ENCODE results near the gene ACAT1.
"Not testable (repeated sequence)": the region's sequence is repeated elsewhere in the genome, so short reads cannot be mapped to it uniquely, and the experiment has no call there.

Gene ACAT1

GRCh38 chr11:108121274-108122155 is at the start of gene ACAT1:
TSS of gene ACAT1 (plus strand) at chr11:108121567. CDS start at chr11:108121607, 40 bp downstream.
- in situ Hi-C loops (cut with HindIII; ENCODE audit: low sequenced_read_pairs), result no loop called here

GRCh38 chr11:108084811-108085210 is 36.6 kb upstream of the ACAT1 start:
- in situ Hi-C loops (cut with HindIII; ENCODE audit: low sequenced_read_pairs), result no loop called here

- in situ Hi-C loops (cut with HindIII; ENCODE audit: low sequenced_read_pairs), result no loop called here
Measured at GRCh38 chr11:108085672-108086071, 35.7 kb upstream of the ACAT1 start.

DNA sequence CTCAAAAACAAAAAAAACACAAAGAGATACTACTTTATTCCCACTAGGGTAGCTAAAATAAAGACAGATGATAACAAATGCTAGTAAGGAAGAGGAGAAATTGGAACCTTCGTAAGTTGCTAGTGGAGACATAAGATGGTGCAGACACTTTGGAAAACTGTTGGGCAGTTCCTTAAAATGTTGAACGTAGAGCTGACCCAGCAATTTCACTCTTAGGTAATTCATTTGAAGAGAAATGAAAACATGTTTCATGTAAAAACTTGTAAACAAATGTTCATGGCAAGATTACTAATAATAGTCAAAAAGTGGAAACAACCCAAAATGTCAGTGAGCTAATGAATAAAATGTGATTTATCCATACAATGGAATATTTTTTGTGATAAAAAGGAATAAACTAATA is 29.2 kb upstream of the ACAT1 start:
- in situ Hi-C loops (cut with HindIII; ENCODE audit: low sequenced_read_pairs), result no loop called here

- in situ Hi-C loops (cut with HindIII; ENCODE audit: low sequenced_read_pairs), result no loop called here
Measured at GRCh38 chr11:108093128-108093904, 28.1 kb upstream of the ACAT1 start.

- in situ Hi-C loops (cut with HindIII; ENCODE audit: low sequenced_read_pairs), result no loop called here
Measured at GRCh38 chr11:108097179-108097578, 24.2 kb upstream of the ACAT1 start.

GRCh38 chr11:108101090-108101775 is 20.1 kb upstream of the ACAT1 start:
- in situ Hi-C loops (cut with HindIII; ENCODE audit: low sequenced_read_pairs), result no loop called here

DNA sequence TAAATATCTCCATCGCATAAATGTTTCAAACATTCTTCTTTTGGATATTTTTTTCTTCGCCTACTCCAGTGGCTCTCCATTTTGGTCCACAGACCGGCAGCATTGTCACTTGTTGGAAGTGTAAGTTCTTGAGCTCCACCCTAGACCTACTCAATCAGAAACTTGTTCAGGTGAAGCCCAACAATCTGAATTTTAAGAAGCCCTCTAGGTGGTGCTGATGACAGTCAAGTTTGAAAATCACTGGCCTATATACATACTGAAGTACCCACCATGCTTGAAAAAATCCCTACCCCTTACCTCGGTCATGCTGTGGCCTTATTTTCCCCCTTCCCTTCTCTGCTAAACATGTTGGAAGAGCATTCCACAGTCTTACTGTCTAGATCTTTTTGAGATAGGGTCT is 10.2 kb upstream of the ACAT1 start:
- in situ Hi-C loops (cut with HindIII; ENCODE audit: low sequenced_read_pairs), result no loop called here

DNA sequence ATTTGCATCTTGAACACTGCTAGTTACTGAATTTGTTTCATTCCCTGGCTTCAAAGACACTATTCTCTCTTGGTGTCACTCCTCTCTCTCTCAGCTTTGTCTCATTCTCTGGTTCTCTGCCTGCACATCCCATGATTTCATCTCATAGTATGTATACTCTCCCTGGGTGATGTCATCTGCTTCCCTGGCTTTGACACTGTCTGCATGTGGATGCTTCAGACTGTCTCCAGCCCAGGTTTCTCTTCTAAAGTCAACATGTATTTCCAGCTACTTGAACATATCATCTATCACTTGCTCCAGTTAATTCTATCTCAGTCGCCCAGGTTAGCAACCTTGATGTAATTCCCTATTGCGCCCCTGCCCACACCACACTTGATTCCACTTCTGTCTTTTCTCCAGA is 9.3 kb upstream of the ACAT1 start:
- in situ Hi-C loops (cut with HindIII; ENCODE audit: low sequenced_read_pairs), result no loop called here

- in situ Hi-C loops (cut with HindIII; ENCODE audit: low sequenced_read_pairs), result no loop called here
Measured at GRCh38 chr11:108115500-108116140, 5.7 kb upstream of the ACAT1 start.

- in situ Hi-C loops (cut with HindIII; ENCODE audit: low sequenced_read_pairs), result no loop called here
Measured at GRCh38 chr11:108117746-108118371, 3.5 kb upstream of the ACAT1 start.

GRCh38 chr11:108120936-108121273 is 462 bp upstream of the ACAT1 start:
- in situ Hi-C loops (cut with HindIII; ENCODE audit: low sequenced_read_pairs), result not testable (repeated sequence)

DNA sequence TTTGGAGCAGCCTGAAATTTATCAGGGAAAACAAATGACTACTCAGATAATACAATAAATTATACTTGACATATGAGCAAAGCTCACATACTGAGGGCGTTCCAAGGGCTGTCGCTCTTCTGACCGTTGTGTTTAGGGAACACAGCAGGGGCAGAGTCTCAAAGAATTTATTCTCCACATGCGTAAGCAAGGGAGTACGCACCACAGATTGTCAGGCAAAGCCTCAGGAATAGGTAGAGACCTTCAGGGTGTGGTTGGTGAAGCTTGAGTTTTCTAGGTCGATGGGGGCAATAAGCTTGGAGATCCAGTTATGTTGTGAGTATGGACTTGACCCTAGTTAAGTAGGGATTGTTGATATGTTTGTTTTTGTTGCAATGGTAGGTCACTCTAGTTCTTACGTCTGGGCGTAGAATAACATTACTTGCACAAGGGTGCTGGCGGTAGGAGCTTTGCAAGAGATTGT is 830 bp downstream of the ACAT1 start:
- in situ Hi-C loops (cut with HindIII; ENCODE audit: low sequenced_read_pairs), result no loop called here

GRCh38 chr11:108125096-108125495 is 3.7 kb downstream of the ACAT1 start:
- in situ Hi-C loops (cut with HindIII; ENCODE audit: low sequenced_read_pairs), result no loop called here

DNA sequence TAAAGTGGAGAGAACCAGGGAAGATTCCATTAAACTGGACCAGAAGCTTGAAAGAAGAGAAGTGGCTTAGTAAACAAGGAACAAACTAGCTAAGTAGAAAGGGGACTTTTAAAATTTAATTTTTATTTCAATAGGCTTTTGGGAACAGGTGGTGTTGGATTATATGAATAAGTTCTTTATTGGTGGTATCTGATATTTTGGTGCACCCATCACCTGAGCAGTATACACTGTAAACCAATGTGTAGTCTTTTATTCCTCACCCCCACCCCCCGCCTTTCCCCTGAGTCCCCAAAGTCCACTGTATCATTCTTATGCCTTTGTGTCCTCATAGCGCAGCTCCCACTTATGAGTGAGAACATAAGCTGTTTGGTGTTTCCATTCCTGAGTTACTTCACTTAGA is 7.4 kb downstream of the ACAT1 start:
- in situ Hi-C loops (cut with HindIII; ENCODE audit: low sequenced_read_pairs), result no loop called here

DNA sequence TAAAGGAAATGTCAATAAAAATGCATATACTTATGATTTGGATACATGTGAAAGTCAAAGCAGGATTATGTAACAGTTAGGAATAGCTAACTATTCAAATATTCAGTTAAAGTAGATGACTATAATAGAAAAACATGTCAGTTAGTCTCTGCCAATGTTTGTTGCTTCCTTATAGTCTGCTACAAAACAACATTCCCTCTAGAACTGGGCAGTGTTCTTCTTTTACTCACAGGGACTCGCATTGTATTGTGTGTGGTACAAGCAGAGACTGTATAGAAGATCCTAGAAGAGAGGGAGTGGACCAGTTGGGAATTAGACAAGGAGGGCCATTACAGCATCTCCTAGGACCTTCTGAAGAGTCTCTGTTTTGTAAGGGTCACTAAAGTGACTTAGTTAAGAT is 10.6 kb downstream of the ACAT1 start:
- in situ Hi-C loops (cut with HindIII; ENCODE audit: low sequenced_read_pairs), result no loop called here

DNA sequence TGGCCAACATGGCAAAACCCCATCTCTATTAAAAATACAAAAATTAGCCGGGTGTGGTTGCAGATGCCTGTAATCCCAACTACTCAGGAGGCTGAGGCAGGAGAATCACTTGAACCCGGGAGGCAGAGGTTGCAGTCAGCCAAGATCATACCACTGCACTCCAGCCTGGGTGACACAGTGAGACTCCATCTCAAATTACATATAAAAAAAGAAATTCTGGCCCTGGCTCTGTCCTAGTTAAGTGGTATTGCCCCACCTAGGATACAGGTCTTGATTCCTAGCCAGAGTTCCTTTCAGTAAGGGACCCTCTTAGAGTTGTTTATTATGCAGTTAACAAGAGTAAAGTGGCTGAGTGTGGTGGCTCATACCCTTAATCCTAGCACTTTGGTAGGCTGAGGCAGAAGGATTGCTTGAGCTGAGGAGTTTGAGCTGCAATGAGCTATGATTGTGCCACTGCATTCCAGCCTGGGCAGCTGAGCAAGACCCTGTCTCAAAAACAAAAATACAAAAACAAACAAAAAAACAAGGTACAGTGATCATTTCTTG is 11.7 kb downstream of the ACAT1 start:
- in situ Hi-C loops (cut with HindIII; ENCODE audit: low sequenced_read_pairs), result not testable (repeated sequence)

GRCh38 chr11:108135845-108136544 is 14.6 kb downstream of the ACAT1 start:
- in situ Hi-C loops (cut with HindIII; ENCODE audit: low sequenced_read_pairs), result no loop called here

- in situ Hi-C loops (cut with HindIII; ENCODE audit: low sequenced_read_pairs), result no loop called here
Measured at GRCh38 chr11:108137212-108137611, 15.8 kb downstream of the ACAT1 start.

DNA sequence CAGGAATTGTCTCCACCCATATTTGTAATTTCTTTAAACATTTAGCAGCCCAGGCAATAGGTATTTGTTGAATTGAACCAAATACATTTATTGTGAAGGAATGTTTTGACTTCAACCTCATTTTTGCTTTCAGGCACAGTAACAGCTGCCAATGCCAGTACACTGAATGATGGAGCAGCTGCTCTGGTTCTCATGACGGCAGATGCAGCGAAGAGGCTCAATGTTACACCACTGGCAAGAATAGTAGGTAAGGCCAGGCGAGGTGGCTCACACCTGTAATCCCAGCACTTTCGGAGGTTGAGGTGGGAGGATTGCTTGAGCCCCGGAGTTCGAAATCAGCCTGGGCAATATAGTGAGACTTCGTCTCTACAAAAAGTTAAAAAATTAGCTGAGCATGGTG is 20.9 kb downstream of the ACAT1 start:
- in situ Hi-C loops (cut with HindIII; ENCODE audit: low sequenced_read_pairs), result no loop called here
